HepG2 (cell line): ENCODE data around the gene LEMD2. TPM values are rescaled to one million over a fixed set of nuclear protein-coding genes. Genes with fewer than 3 reads are reported as not detected.
A peak's percentile ranks its signal among the peaks of the same experiment; 100 is the strongest.

Source experiments
- CREM ChIP-seq, 2 experiments: sonication (generic) in 1 of 2; formaldehyde crosslinking in 1 of 2; IDR thresholded peaks; 2 replicates each; pipeline versions ENCODE4 v1.4.0 to v1.6.1; 2016 to 2020; ENCODE audit warnings: antibody characterized with exemption in 1 of 2, mild to moderate bottlenecking in 1 of 2, missing genetic modification reagents in 1 of 2
- ELK4 ChIP-seq: sonication (generic); formaldehyde crosslinking; IDR thresholded peaks from 2 replicates; pipeline ENCODE4 v1.9.0; 2021; ENCODE audit warnings: missing genetic modification reagents, borderline replicate concordance
- HIVEP1 ChIP-seq: sonication (generic); formaldehyde crosslinking; IDR thresholded peaks from 2 replicates; pipeline ENCODE4 v1.4.0; 2020; ENCODE audit warnings: mild to moderate bottlenecking, missing genetic modification reagents
- KDM6A ChIP-seq: IDR thresholded peaks from 2 replicates; pipeline ENCODE4 v1.6.1; 2016; ENCODE audit warnings: low read depth
- KMT2A ChIP-seq: sonication (generic); formaldehyde crosslinking; IDR thresholded peaks from 2 replicates; pipeline ENCODE4 v1.4.0; 2020; ENCODE audit warnings: missing genetic modification reagents
- MLXIP ChIP-seq: sonication (generic); formaldehyde crosslinking; IDR thresholded peaks from 2 replicates; pipeline ENCODE4 v1.9.0; 2021; ENCODE audit warnings: missing genetic modification reagents, borderline replicate concordance
- NPAS2 ChIP-seq: sonication (generic); formaldehyde crosslinking; IDR thresholded peaks from 2 replicates; pipeline ENCODE4 v1.8.0; 2022; ENCODE audit warnings: mild to moderate bottlenecking, missing genetic modification reagents, borderline replicate concordance
- SIN3A ChIP-seq: IDR thresholded peaks from 2 replicates; pipeline ENCODE4 v1.6.1; 2011; ENCODE audit warnings: low read depth, mild to moderate bottlenecking, control low read depth, low read length, borderline replicate concordance
- SOX6 ChIP-seq, 2 experiments: fragments of 450-650 bp in 1 of 2; sonication (generic) in 1 of 2; formaldehyde crosslinking in 1 of 2; IDR thresholded peaks; 2 replicates each; pipeline versions ENCODE4 v1.4.0 to v1.6.1; 2017 to 2020; ENCODE audit warnings: antibody characterized with exemption in 1 of 2, mild to moderate bottlenecking in 1 of 2, missing genetic modification reagents in 1 of 2
- THAP7 ChIP-seq: sonication (generic); formaldehyde crosslinking; IDR thresholded peaks from 2 replicates; pipeline ENCODE4 v1.8.1; 2023; ENCODE audit warnings: mild to moderate bottlenecking, missing genetic modification reagents
- ZFY ChIP-seq: sonication (generic); formaldehyde crosslinking; IDR thresholded peaks from 2 replicates; pipeline ENCODE4 v1.4.0; 2020; ENCODE audit warnings: missing genetic modification reagents
- ZKSCAN5 ChIP-seq: sonication (generic); formaldehyde crosslinking; IDR thresholded peaks from 2 replicates; pipeline ENCODE4 v1.5.1; 2020; ENCODE audit warnings: mild to moderate bottlenecking, missing genetic modification reagents
- ZNF253 ChIP-seq: sonication (generic); formaldehyde crosslinking; IDR thresholded peaks from 2 replicates; pipeline ENCODE4 v1.8.0; 2022; ENCODE audit warnings: mild to moderate bottlenecking, missing genetic modification reagents, borderline replicate concordance
- ZNF549 ChIP-seq: sonication (generic); formaldehyde crosslinking; IDR thresholded peaks from 2 replicates; pipeline ENCODE4 v1.5.0; 2020; ENCODE audit warnings: missing genetic modification reagents
- polyA plus RNA-seq, 8 experiments: library from polyadenylated mRNA; depleted of rRNA in 3 of 8; stranded (reverse) in 7 of 8; unstranded in 1 of 8; fragments of >200 nt; fragmentation: Illumina TruSeq in 4 of 8; extraction: Trizol in 4 of 8; gene quantifications; 2 replicates each; pipeline versions ENCODE4 v1.2.1 to v1.2.3, GENCODE V29; 2011 to 2016; ENCODE audit warnings: low read depth in 4 of 8, missing spikeins in 1 of 8, mixed read lengths in 1 of 8; ENCODE audit not compliant: insufficient read depth in 1 of 8
- total RNA-seq, 5 experiments: library from RNA; depleted of rRNA; stranded (reverse); fragments of >200 nt; fragmentation: Illumina TruSeq; extraction: Trizol; gene quantifications; 2 replicates each; pipeline ENCODE4 v1.2.3, GENCODE V29; 2016; ENCODE audit warnings: low read depth in 1 of 5
- TF ChIP-seq, protein P1 (sequence below): sonication (generic); formaldehyde crosslinking; IDR thresholded peaks from 2 replicates; pipeline ENCODE4 v1.4.0; 2020; ENCODE audit warnings: missing genetic modification reagents, borderline replicate concordance
- TF ChIP-seq, protein P2 (sequence below): IDR thresholded peaks from 2 replicates; pipeline ENCODE4 v1.6.1; 2016; ENCODE audit warnings: missing biosample characterization, missing genetic modification reagents, low read depth

Gene LEMD2
- total and polyA plus RNA-seq, 2 of the 13 experiments (the other 11 are each of a cell fraction or from before 2014, with no cell fraction given), result 45.2 to 62.9 TPM

DNA sequence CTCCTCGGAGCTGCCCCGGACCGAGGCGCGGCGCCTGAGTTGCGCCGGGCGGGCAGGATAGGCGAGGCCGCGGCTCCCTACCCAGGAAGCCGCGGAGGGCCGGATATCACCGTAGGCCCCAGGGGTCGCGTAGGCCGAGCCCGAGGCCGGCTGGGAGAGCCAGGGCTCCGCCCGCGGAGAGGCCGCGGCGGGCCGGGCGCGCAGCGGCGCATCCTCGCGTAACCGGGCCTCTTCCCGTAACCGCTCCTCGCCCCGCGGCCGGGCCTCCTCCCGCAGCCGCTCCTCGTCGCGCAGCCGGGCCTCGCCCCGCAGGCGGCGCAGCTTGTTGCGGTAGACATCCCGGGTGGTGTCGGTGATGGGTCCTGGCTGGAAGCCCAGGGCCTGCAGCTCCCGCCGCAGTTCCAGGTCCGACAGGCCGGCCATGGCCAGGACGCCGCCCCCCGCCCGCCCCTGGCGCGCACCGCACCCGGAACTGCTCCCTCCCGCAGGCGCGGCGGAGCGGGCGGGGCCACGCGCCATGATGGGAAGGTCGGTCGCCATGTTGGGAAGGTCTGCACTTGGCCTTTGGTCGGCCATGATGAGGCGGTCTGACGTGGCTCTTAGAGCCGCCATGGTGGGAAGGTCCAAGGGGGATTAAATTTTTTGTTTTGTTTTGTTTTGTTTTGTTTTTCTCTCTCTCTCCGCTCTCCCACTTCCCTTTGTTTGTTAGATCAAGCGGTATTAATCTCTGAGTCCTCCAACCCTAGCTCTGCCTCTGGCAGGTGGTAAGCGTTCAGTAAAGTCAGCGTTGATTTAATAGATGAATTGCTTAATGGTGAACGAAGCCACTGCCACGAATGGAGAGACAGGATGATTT is at the start of gene LEMD2 (continued):
- TF ChIP-seq ZNF549 (CRISPR knock-in tag) (no peak; the same call in 1 of the 2 replicates), KMT2A (peak; percentile 46; the same call in 1 of the 2 replicates), SIN3A (peak; percentile 52; the same call in 1 of the 2 replicates), KDM6A (CRISPR knock-in tag) (no peak), CREM (IDR thresholded peaks at IDR 0.05) (peak; percentile 88), CREM (CRISPR knock-in tag; IDR thresholded peaks at IDR 0.05) (no peak; the same call in 1 of the 2 replicates), SOX6 (IDR thresholded peaks at IDR 0.05) (no peak), SOX6 (CRISPR knock-in tag; IDR thresholded peaks at IDR 0.05) (peak; percentile 45; the same call in 1 of the 2 replicates), NPAS2 (CRISPR knock-in tag) (no peak), ZNF253 (peak; percentile 25; the same call in 1 of the 2 replicates), ZKSCAN5 (CRISPR knock-in tag) (no peak), ELK4 (no peak), MLXIP (CRISPR knock-in tag) (0 out of 2 replicates have a peak, but pooled peaks have one; percentile 36), ZFY (peak; percentile 99), THAP7 (CRISPR knock-in tag) (peak; percentile 100), HIVEP1 (CRISPR knock-in tag) (0 out of 2 replicates have a peak, but pooled peaks have one; percentile 21)
- TF ChIP-seq, protein P1, sequence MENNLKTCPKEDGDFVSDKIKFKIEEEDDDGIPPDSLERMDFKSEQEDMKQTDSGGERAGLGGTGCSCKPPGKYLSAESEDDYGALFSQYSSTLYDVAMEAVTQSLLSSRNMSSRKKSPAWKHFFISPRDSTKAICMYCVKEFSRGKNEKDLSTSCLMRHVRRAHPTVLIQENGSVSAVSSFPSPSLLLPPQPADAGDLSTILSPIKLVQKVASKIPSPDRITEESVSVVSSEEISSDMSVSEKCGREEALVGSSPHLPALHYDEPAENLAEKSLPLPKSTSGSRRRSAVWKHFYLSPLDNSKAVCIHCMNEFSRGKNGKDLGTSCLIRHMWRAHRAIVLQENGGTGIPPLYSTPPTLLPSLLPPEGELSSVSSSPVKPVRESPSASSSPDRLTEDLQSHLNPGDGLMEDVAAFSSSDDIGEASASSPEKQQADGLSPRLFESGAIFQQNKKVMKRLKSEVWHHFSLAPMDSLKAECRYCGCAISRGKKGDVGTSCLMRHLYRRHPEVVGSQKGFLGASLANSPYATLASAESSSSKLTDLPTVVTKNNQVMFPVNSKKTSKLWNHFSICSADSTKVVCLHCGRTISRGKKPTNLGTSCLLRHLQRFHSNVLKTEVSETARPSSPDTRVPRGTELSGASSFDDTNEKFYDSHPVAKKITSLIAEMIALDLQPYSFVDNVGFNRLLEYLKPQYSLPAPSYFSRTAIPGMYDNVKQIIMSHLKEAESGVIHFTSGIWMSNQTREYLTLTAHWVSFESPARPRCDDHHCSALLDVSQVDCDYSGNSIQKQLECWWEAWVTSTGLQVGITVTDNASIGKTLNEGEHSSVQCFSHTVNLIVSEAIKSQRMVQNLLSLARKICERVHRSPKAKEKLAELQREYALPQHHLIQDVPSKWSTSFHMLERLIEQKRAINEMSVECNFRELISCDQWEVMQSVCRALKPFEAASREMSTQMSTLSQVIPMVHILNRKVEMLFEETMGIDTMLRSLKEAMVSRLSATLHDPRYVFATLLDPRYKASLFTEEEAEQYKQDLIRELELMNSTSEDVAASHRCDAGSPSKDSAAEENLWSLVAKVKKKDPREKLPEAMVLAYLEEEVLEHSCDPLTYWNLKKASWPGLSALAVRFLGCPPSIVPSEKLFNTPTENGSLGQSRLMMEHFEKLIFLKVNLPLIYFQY, result peak; percentile 80; the same call in 1 of the 2 replicates
- TF ChIP-seq, protein P2, sequence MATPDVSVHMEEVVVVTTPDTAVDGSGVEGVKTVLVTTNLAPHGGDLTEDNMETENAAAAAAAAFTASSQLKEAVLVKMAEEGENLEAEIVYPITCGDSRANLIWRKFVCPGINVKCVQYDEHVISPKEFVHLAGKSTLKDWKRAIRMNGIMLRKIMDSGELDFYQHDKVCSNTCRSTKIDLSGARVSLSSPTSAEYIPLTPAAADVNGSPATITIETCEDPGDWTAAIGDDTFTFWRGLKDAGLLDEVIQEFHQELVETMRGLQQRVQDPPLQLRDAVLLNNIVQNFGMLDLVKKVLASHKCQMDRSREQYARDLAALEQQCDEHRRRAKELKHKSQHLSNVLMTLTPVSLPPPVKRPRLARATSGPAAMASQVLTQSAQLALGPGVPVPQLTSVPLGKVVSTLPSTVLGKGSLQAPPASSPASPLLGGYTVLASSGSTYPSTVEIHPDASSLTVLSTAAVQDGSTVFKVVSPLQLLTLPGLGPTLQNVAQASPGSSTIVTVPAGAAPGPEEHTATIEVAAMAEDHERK, result peak; percentile 88
